Measurements from ENCODE around the gene RPRML. TPM values are rescaled to one million over a fixed set of nuclear protein-coding genes. Genes with fewer than 3 reads are reported as not detected.

RPRML gene
- total RNA-seq, 2 donors from 2014 or later, result not detected

DNA sequence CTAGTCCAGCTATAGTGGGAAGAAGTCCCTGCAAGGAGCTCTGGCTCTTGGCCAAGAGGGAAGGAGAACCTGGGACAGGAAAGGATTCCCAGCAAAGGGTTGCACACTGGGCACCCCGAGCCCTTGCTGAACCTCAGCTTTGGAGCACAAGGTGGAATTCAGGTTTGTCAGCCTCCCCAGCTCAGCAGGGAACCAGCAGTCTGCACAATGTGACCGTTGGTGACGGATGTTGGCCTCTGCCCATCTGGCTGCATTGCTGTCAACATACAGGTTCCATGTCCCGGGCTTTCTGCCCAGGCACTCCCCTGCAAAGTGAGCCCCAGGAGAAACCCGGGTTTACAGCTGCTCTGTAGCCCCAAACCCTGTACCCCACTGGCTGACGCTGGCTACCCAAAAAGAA is 6.7 kb downstream of the RPRML start:
- Histone ChIP-seq H3K4me3 (no peak overlapping the region), H3K4me1 (no peaks in the 10 kb centered on the region), H3K27me3 (no peaks in the 10 kb centered on the region), H3K9me3 (no peaks in the 10 kb centered on the region), H3K27ac (no peak overlapping the region), H3K36me3 (no peaks in the 10 kb centered on the region)
- TF ChIP-seq, protein P1, sequence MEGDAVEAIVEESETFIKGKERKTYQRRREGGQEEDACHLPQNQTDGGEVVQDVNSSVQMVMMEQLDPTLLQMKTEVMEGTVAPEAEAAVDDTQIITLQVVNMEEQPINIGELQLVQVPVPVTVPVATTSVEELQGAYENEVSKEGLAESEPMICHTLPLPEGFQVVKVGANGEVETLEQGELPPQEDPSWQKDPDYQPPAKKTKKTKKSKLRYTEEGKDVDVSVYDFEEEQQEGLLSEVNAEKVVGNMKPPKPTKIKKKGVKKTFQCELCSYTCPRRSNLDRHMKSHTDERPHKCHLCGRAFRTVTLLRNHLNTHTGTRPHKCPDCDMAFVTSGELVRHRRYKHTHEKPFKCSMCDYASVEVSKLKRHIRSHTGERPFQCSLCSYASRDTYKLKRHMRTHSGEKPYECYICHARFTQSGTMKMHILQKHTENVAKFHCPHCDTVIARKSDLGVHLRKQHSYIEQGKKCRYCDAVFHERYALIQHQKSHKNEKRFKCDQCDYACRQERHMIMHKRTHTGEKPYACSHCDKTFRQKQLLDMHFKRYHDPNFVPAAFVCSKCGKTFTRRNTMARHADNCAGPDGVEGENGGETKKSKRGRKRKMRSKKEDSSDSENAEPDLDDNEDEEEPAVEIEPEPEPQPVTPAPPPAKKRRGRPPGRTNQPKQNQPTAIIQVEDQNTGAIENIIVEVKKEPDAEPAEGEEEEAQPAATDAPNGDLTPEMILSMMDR (IDR thresholded peaks at IDR 0.05), result no peak
- no peak for DNase-seq (ENCODE audit: low spot score)

DNA sequence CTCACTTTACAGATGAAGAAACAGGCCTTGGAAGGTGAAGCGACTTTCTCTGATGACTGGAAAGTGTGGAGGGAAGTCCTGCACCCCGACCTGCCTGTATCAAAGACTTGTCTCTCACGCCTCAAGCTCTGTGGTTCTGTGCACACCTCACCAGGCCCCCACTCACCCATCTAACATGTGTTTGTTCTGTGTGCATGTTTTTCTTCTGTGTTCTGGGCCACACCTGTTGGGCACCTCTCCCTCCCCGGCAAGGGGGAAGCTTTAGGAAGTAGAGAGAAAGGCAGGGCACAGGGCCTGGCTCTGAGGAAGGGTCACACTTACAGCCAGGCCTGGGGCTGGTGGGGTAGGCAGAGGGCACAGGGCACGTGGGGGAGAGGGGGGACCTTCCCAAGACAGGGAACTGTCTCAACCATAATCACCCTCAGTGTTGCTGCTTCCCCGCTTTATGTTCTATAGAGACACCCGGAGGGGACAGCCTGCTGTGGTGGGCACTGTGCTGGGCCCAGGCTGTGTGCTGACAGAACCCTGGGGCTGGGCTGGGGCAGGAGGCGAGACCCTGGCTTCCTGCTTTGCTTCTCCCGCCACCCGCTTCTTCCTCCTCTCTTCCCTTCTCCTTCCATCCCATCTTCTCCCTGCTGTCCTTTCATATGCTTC is 7.3 kb downstream of the RPRML start:
- Histone ChIP-seq H3K36me3 (no peaks in the 10 kb centered on the region), H3K4me1 (no peaks in the 10 kb centered on the region), H3K27ac (no peak overlapping the region), H3K9me3 (no peaks in the 10 kb centered on the region), H3K27me3 (no peaks in the 10 kb centered on the region), H3K4me3 (no peak overlapping the region)
- DNase-seq (ENCODE audit: low spot score), result no peak
- TF ChIP-seq, protein P1 (IDR thresholded peaks at IDR 0.05), result no peak

DNA sequence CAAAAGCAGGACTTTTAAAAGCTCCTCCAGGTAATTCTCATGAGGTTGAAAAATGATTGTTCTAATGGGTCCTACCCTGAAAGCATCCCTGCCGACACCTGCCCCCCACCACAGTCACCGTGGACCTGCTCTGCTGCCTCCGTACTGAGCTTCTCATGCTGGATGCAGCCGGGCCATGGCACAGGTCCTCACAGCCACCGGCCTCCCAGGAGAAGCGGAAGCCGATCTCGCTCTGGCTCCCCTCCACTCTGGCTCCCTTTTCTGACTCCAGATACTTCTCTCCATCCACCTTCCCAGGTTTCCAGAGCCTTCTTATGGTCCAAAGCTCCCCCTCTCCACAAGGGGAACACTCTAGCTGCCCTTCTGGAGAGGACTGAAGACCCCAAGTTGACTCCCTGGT is 10.2 kb downstream of the RPRML start:
- H3K4me3 ChIP-seq, result no peak overlapping the region
- no peaks in the 10 kb centered on the region for H3K4me1 ChIP-seq
- no peak overlapping the region for H3K27ac ChIP-seq
- H3K36me3 ChIP-seq, result no peaks in the 10 kb centered on the region
- no peaks in the 10 kb centered on the region for H3K9me3 ChIP-seq
- DNase-seq (ENCODE audit: low spot score), result no peak
- H3K27me3 ChIP-seq, result no peaks in the 10 kb centered on the region
- TF ChIP-seq, protein P1 (IDR thresholded peaks at IDR 0.05), result no peak

DNA sequence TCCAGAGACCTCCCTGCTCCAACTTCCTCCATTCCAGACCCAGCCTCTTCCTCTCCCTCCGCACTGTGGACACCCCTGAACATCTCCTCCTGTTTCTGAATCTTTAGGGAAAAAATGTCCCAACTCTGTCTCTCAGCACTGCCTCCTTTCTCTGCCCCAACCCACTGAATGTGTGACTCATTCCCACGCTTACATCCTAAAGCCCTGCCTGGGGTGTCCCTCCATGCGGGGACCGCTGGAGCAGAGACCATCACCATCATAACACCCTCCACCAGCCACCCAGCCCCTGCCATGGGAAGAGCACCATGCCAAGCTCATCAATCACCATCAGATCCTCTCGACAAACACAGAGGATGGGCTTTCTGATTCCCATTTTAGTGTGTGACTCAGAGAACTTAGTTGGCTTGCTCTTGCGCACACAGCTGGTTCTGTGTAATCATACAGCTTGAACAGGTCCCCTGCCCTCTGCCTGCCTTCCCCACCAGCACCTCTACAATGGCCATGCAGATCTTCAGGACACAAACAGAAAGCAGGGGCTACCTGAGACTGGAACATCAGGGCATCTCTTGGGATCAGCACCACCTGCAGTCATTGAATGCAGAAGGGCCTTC is 10.7 kb downstream of the RPRML start:
- H3K4me3 ChIP-seq, result no peak overlapping the region
- H3K27me3 ChIP-seq, result no peaks in the 10 kb centered on the region
- no peak overlapping the region for H3K27ac ChIP-seq
- H3K4me1 ChIP-seq, result no peaks in the 10 kb centered on the region
- TF ChIP-seq, protein P1 (IDR thresholded peaks at IDR 0.05), result no peak
- no peaks in the 10 kb centered on the region for H3K36me3 ChIP-seq
- H3K9me3 ChIP-seq, result no peaks in the 10 kb centered on the region
- no peak for DNase-seq (ENCODE audit: low spot score)

DNA sequence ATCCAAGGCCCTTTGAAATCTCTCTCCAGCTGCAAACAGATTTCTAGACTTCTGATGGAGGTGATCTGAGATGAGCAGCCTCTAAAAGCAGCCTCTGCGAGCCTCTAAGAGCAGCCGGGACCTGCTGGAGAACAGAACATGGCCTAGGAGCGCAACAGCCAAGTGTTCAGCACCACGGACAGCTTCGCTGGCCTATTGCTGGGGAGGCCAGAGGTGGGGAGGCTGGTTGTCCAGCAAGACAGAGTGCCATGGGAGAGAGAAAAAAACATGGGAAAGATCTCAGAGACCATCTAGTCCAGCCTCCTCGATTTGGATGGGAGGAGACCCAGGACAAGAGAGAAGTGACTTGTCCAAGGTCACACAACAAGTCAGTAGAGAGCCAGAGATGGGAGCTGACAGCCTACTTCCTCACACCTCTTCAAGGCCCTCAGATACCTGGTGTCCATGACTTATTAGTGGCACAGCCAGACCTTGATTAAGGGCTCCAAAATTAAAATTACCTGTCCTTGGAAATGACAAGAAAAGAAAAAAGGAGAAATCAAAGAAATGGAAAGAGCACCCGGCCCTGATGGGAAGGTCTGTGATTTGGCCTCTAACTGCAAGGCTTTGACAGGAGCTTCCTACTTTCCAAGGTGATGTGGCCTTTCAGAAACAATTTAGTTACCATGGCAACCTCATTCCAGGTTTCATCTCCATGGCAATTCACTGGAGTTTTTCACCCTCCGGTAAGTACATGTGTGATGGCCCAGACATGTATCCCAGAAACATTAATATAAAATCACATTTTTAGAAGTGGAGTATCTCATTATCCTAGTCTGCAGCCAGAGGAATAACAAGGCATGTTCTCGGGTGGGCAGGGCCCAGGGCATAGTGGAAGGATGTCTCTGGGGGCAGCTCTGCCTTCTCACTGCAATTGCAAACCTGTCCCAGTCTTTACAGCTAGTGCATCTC is 14.5 kb downstream of the RPRML start:
- H3K9me3 ChIP-seq, result no peaks in the 10 kb centered on the region
- TF ChIP-seq, protein P1 (IDR thresholded peaks at IDR 0.05), result no peak
- H3K36me3 ChIP-seq, result no peaks in the 10 kb centered on the region
- H3K27me3 ChIP-seq, result no peaks in the 10 kb centered on the region
- H3K4me3 ChIP-seq, result no peak overlapping the region
- no peaks in the 10 kb centered on the region for H3K4me1 ChIP-seq
- H3K27ac ChIP-seq, result no peak overlapping the region
- DNase-seq (ENCODE audit: low spot score), result no peak

All from right atrium auricular region (tissue), 2 donors.